ENCODE measurements around the gene PDZD2. TPM values are rescaled to one million over a fixed set of nuclear protein-coding genes. Genes with fewer than 3 reads are reported as not detected.

PDZD2 gene
- polyA plus RNA-seq, 3 donors: 0.10 TPM; not detected in 2

GRCh38 chr5:31614151-31615020 lies 24.5 kb upstream of the PDZD2 start:
- no peak overlapping the region for H3K27ac ChIP-seq (ENCODE audit: low read depth in 1 of 2, low read length in 2 of 2)
- no peak overlapping the region for H3K9ac ChIP-seq (ENCODE audit: insufficient read depth, low read length, poor library complexity, severe bottlenecking)
- H4K20me1 ChIP-seq (ENCODE audit: insufficient read depth, low read length): no peaks in the 10 kb centered on the region
- Mint-ChIP-seq H3K27me3 (ENCODE audit: low read depth in 3 of 3) (peaks cover 5 to 19% (median 11%) of the 10 kb centered on the region in 3 donors), H3K9me3 (peaks cover 0 to 8% (median 5%) of the 10 kb centered on the region in 7 donors), H3K36me3 (no peaks in the 10 kb centered on the region), H3K4me3 (no peak overlapping the region), H3K27ac (no peak overlapping the region), H3K4me1 (peaks cover 17% of the 10 kb centered on the region)
- H3K4me1 ChIP-seq (ENCODE audit: control insufficient read depth in 1 of 2, insufficient read depth in 2 of 2, low read length in 2 of 2): no peaks in the 10 kb centered on the region
- H3K36me3 ChIP-seq (replicated peaks in 1 of 2; ENCODE audit: control insufficient read depth in 1 of 2, insufficient read depth in 2 of 2, low read length in 2 of 2): no peaks in the 10 kb centered on the region
- peak overlapping the region; percentile 6 for H2AFZ ChIP-seq (ENCODE audit: insufficient read depth, low read depth, low read length, poor library complexity, severe bottlenecking)
- WGBS (ENCODE audit: insufficient coverage): 6% methylated on average over 7 of the region's 11 CpGs
- peaks cover 0 to 2% of the 10 kb centered on the region in 2 donors for H3K27me3 ChIP-seq (ENCODE audit: control insufficient read depth in 2 of 2, insufficient read depth in 2 of 2, low read length in 2 of 2)
- TF ChIP-seq, protein P1, sequence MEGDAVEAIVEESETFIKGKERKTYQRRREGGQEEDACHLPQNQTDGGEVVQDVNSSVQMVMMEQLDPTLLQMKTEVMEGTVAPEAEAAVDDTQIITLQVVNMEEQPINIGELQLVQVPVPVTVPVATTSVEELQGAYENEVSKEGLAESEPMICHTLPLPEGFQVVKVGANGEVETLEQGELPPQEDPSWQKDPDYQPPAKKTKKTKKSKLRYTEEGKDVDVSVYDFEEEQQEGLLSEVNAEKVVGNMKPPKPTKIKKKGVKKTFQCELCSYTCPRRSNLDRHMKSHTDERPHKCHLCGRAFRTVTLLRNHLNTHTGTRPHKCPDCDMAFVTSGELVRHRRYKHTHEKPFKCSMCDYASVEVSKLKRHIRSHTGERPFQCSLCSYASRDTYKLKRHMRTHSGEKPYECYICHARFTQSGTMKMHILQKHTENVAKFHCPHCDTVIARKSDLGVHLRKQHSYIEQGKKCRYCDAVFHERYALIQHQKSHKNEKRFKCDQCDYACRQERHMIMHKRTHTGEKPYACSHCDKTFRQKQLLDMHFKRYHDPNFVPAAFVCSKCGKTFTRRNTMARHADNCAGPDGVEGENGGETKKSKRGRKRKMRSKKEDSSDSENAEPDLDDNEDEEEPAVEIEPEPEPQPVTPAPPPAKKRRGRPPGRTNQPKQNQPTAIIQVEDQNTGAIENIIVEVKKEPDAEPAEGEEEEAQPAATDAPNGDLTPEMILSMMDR (IDR thresholded peaks at IDR 0.05): no peak
- no peaks in the 10 kb centered on the region for H3K9me3 ChIP-seq (replicated peaks in 1 of 2; ENCODE audit: control insufficient read depth in 1 of 2, insufficient read depth in 1 of 2, low read length in 2 of 2)
- no peaks in the 10 kb centered on the region for H3K79me2 ChIP-seq (ENCODE audit: insufficient read depth, low read length)
- no peak overlapping the region for H3K4me3 ChIP-seq (replicated peaks in 1 of 3; ENCODE audit: low read depth in 2 of 3, low read length in 3 of 3)
- intact Hi-C loops (cut with micrococcal nuclease): no loop called here
- no peak overlapping the region for H3K4me2 ChIP-seq (replicated peaks; ENCODE audit: extremely low read depth, low read length, poor library complexity, severe bottlenecking)
- no peak for DNase-seq

DNA sequence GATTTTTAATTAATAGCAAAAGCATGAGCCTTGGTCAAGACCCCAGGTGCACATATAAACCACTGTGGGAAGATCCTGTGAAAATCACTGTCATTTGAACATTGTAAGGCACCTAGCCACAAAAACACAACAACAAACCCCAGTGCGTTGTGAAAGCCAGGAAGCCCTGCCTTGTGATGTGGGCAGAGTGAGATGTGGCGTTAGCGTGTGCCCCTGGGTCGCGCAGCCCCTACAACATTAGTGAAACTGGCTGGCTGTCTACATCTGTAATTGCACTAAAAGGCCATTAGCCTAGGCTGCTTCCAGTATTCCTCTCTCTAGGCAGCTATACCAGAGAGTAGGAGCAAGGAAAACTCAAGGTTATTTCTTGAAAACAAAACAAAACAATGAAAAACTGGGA lies 21.1 kb upstream of the PDZD2 start:
- H3K27ac Mint-ChIP-seq: no peak overlapping the region
- no peak overlapping the region for H3K27ac ChIP-seq (ENCODE audit: low read depth in 1 of 2, low read length in 2 of 2)

More for the DNA sequence above, 21.1 kb upstream of the PDZD2 start:
- Mint-ChIP-seq H3K27me3 (ENCODE audit: low read depth in 3 of 3) (peaks cover 7 to 21% (median 13%) of the 10 kb centered on the region in 3 donors), H3K36me3 (no peaks in the 10 kb centered on the region), H3K4me3 (no peak overlapping the region), H3K4me1 (peaks cover 17% of the 10 kb centered on the region), H3K9me3 (peaks cover 0 to 7% (median 3%) of the 10 kb centered on the region in 7 donors)
- H4K20me1 ChIP-seq (ENCODE audit: insufficient read depth, low read length): no peaks in the 10 kb centered on the region
- intact Hi-C loops (cut with micrococcal nuclease): no loop called here
- no peak overlapping the region for H3K4me3 ChIP-seq (replicated peaks in 1 of 3; ENCODE audit: low read depth in 2 of 3, low read length in 3 of 3)
- H3K79me2 ChIP-seq (ENCODE audit: insufficient read depth, low read length): no peaks in the 10 kb centered on the region
- no peaks in the 10 kb centered on the region for H3K4me1 ChIP-seq (ENCODE audit: control insufficient read depth in 1 of 2, insufficient read depth in 2 of 2, low read length in 2 of 2)
- H3K9ac ChIP-seq (ENCODE audit: insufficient read depth, low read length, poor library complexity, severe bottlenecking): no peak overlapping the region
- no peak for DNase-seq
- TF ChIP-seq, protein P1 (IDR thresholded peaks at IDR 0.05): no peak
- no peaks in the 10 kb centered on the region for H3K9me3 ChIP-seq (replicated peaks in 1 of 2; ENCODE audit: control insufficient read depth in 1 of 2, insufficient read depth in 1 of 2, low read length in 2 of 2)
- H3K4me2 ChIP-seq (replicated peaks; ENCODE audit: extremely low read depth, low read length, poor library complexity, severe bottlenecking): no peak overlapping the region
- no CpG with 5 or more reads among the region's 5 CpGs for WGBS (ENCODE audit: insufficient coverage)
- peaks cover 0 to 2% of the 10 kb centered on the region in 2 donors for H3K27me3 ChIP-seq (ENCODE audit: control insufficient read depth in 2 of 2, insufficient read depth in 2 of 2, low read length in 2 of 2)
- H3K36me3 ChIP-seq (replicated peaks in 1 of 2; ENCODE audit: control insufficient read depth in 1 of 2, insufficient read depth in 2 of 2, low read length in 2 of 2): no peaks in the 10 kb centered on the region
- H2AFZ ChIP-seq (ENCODE audit: insufficient read depth, low read depth, low read length, poor library complexity, severe bottlenecking): no peak overlapping the region

Measured in CD14-positive monocyte (primary cell).